Renal cortical epithelial cell (primary cell): ENCODE data around the gene LMNTD1. TPM values are rescaled to one million over a fixed set of nuclear protein-coding genes. Genes with fewer than 3 reads are reported as not detected.
"Not testable (repeated sequence)": the region's sequence is repeated elsewhere in the genome, so short reads cannot be mapped to it uniquely, and the experiment has no call there.

ENCODE experiments used
- DNase-seq: peaks from one replicate; pipeline ENCODE4 v3.0.0-alpha.2; 2011; ENCODE audit warnings: low read depth
- total RNA-seq: library from RNA; depleted of rRNA; stranded (reverse); fragments of >200 nt; gene quantifications from 2 replicates; pipeline ENCODE4 v1.2.3, GENCODE V29; 2014

Gene LMNTD1
- total RNA-seq, result not detected in 2 replicates

GRCh38 chr12:25553098-25553497, at the start of gene LMNTD1:
TSS of gene LMNTD1 (minus strand) at chr12:25553283. CDS start at chr12:25552959, 324 bp downstream.
- peak; percentile 75 for DNase-seq

- no peak for DNase-seq
Measured at GRCh38 chr12:25598956-25599355, 45.9 kb upstream of the LMNTD1 start.

GRCh38 chr12:25595496-25595895, 42.4 kb upstream of the LMNTD1 start:
- not testable (repeated sequence) for DNase-seq

GRCh38 chr12:25594376-25594775, 41.3 kb upstream of the LMNTD1 start:
- DNase-seq, result no peak

- no peak for DNase-seq
Measured at GRCh38 chr12:25592725-25593495, 39.8 kb upstream of the LMNTD1 start.

- DNase-seq, result no peak
Measured at GRCh38 chr12:25591144-25591543, 38.1 kb upstream of the LMNTD1 start.

- no peak for DNase-seq
Measured at GRCh38 chr12:25590011-25590721, 37.1 kb upstream of the LMNTD1 start.

- no peak for DNase-seq
Measured at GRCh38 chr12:25587346-25587745, 34.3 kb upstream of the LMNTD1 start.

GRCh38 chr12:25585662-25586061, 32.6 kb upstream of the LMNTD1 start:
- DNase-seq, result no peak

GRCh38 chr12:25585021-25585523, 32.0 kb upstream of the LMNTD1 start:
- peak; percentile 95 for DNase-seq

GRCh38 chr12:25584596-25584995, 31.5 kb upstream of the LMNTD1 start:
- no peak for DNase-seq

GRCh38 chr12:25583545-25583944, 30.5 kb upstream of the LMNTD1 start:
- DNase-seq, result peak; percentile 8

GRCh38 chr12:25581067-25581466, 28.0 kb upstream of the LMNTD1 start:
- no peak for DNase-seq

GRCh38 chr12:25578411-25579143, 25.5 kb upstream of the LMNTD1 start:
- DNase-seq, result no peak

GRCh38 chr12:25574761-25575160, 21.7 kb upstream of the LMNTD1 start:
- DNase-seq, result peak; percentile 56

GRCh38 chr12:25573346-25573745, 20.3 kb upstream of the LMNTD1 start:
- DNase-seq, result no peak

GRCh38 chr12:25570418-25570817, 17.3 kb upstream of the LMNTD1 start:
- no peak for DNase-seq

- DNase-seq, result no peak
Measured at GRCh38 chr12:25566202-25566949, 13.3 kb upstream of the LMNTD1 start.

GRCh38 chr12:25558586-25558985, 5.5 kb upstream of the LMNTD1 start:
- peak; percentile 50 for DNase-seq

- DNase-seq, result peak; percentile 35
Measured at GRCh38 chr12:25557830-25558436, 4.8 kb upstream of the LMNTD1 start.

- DNase-seq, result no peak
Measured at GRCh38 chr12:25556153-25556552, 3.1 kb upstream of the LMNTD1 start.
